K562 treated with DMSO at 1 percent for 48 hours (cell line): ENCODE results near the gene GPRC5A. TPM values are rescaled to one million over a fixed set of nuclear protein-coding genes. Genes with fewer than 3 reads are reported as not detected.

Experiments used
- total RNA-seq: library from RNA; unstranded; fragments of 300-600 nt; gene quantifications from 2 replicates; pipeline ENCODE4 v1.2.3, GENCODE V29; 2022; ENCODE audit warnings: low replicate concordance; ENCODE audit errors: extremely low read depth

The GPRC5A gene, protein sequence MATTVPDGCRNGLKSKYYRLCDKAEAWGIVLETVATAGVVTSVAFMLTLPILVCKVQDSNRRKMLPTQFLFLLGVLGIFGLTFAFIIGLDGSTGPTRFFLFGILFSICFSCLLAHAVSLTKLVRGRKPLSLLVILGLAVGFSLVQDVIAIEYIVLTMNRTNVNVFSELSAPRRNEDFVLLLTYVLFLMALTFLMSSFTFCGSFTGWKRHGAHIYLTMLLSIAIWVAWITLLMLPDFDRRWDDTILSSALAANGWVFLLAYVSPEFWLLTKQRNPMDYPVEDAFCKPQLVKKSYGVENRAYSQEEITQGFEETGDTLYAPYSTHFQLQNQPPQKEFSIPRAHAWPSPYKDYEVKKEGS
- not detected in 2 replicates for total RNA-seq

DNA sequence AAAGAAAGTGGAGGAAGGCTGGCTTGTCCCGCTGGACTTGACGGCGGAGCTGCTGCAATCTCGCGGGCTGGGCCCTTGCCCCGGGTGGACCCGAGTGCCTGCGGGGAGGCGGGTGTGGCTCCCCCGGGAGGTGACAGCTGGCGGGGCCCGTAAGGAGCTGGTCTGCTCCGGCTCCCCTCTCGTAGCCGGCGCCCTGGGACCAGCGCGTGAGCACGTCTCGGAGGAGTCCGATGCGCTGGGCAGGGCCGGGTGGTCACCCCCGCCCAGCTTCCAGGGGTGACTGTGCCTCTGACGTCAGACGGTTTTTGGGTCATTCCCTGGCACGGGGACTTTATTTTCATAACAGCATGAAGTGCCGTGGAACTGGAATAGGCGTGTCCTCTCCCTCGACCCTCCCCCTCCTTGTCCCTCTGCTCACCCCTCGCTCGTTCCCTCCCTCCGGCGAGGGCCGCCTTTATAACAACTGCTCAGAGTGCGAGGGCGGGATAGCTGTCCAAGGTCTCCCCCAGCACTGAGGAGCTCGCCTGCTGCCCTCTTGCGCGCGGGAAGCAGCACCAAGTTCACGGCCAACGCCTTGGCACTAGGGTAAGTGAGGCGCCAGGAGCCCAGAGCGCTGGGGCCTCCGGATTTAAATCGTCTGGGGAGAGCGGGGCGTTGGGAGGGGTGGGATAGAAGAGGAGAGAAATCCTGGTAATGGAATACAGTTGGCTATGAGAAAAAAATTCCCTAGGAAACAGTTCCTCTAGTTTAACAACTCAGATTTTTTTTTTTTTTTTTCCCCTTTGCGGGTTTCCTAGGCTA lies at the start of gene GPRC5A:
Gene GPRC5A (plus strand): TSS at position 483 of the 801 bp plus-strand sequence. CDS start 16,688 bp downstream, outside the sequence.

DNA sequence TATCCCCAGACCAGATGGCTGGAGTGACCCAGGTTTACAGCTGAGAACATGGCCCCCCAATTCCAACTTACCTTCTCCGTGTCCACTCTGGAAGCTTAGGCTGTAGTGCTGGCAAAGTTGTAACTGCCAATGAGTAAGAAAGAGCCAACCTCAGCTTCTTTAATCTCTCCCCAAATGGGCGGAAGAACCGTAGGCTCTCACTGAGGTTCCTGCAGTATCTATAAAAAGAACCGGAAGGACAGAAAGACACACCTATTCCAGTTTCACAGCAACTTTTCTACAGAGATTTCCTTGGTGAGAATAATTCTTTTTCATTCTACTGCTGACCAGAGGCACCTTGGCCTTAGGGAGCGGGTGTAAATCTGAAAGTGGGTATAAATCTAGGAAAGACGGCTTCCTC lies 60.7 kb downstream of the GPRC5A start, which contains the start of gene GPRC5D:
Gene GPRC5D (minus strand): TSS at position 135 of the 400 bp plus-strand sequence. CDS start 1,786 bp downstream, outside the sequence.

Other genes with a start within 250 kb of the GPRC5A start
- not detected in 2 replicates for gene GPR19, start 195.4 kb upstream of the GPRC5A start, total RNA-seq
- not detected in 2 replicates for gene CDKN1B, start 174.2 kb upstream of the GPRC5A start, total RNA-seq
- not detected in 2 replicates for gene APOLD1, start 105.9 kb upstream of the GPRC5A start, total RNA-seq
- not detected in 2 replicates for gene DDX47, start 78.2 kb upstream of the GPRC5A start, total RNA-seq
- gene GPRC5D, start 60.6 kb downstream of the GPRC5A start, total RNA-seq, result not detected in 2 replicates
- not detected in 2 replicates for gene HEBP1, start 108.7 kb downstream of the GPRC5A start, total RNA-seq
- gene FAM234B, start 152.8 kb downstream of the GPRC5A start, total RNA-seq, result not detected in 2 replicates
- gene GSG1, start 212.1 kb downstream of the GPRC5A start, total RNA-seq, result not detected in 2 replicates